ENCODE data around the gene UBE2E2.

UBE2E2 gene

DNA sequence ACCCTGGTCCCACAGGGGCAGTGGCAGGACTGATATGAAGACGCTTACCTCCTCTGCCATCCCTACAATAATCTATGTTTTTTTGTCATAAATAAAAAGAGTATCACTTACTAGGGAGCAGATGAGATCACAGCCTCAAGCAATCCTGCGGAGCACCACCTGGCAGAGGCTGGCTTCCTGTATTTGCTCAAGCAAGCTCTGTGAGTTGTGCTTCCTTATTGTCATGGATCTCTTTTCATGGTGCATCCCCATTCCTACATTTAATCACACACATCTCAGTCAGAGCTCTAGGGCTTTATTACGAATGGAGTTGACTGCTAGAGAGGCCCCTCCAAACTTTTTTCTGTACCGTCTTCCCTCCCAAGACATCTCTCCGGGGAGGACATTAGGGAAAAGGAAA lies 186.0 kb downstream of the UBE2E2 start:
- DNase-seq (ENCODE audit: low spot score): peak; percentile 23

DNA sequence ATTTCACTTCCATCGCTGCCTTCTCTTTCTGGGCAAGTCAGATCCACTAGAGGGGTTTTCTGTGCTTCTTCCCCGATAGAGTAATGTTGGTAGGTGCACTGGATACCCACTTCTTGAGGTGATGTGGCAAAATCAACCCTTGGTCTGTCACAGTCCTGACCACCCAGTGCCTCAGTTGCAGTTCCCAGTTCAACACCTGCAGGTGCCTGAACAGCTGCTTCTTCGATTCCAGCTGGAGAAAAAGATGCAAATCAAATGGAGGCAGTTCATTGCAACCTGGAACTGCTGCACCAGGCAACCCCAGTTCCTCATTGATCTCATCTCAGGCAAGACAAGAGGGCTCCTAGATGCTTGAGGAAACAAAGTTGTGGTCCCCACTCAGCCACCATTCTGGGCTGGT lies 186.6 kb downstream of the UBE2E2 start:
- no peak for DNase-seq (ENCODE audit: low spot score)

DNA sequence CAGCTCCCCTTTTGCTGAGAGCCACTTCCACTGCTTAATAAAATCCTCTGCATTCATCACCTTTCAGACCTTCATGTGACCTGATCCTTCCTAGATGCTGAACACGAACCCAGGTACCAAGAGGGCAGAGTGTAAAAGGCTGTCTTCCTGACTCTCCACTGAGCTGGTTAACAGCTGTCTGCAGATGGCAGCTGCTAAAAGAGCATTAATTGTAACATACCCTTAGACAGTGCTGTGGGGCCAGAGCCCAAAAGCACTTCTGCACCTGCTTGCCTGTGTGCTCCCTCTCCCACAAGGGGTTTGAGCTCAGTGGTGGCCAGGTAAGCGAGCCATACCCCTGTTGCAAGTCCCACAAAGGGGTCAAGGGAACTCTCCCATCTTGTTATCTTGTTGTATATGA lies 187.3 kb downstream of the UBE2E2 start:
- DNase-seq (ENCODE audit: low spot score): no peak

DNA sequence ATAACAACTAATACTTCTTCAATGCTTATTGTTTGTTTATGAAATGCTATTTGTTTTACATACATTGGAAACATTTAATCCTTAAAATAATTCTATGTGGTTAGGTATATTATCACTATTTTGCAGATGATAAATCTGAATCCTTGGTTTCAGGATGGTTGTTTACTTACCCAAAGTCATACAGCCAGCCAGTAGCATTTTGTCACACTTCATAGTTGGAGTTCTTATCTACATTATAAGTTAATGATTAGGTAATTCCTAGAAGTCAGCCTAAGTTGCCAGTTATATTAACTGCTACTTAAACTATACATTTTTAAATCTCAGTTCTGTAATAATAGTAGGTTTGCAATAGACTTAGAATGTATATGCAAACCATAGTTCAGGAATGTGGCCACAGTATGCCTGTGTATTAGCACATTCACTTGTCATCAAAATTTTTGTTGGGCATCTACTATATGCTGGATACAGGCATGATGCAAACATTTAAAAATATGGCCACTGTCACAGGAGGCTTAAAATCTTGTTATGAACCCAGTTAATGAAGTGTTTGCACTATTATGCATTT lies 187.9 kb downstream of the UBE2E2 start:
- no peak for DNase-seq (ENCODE audit: low spot score)

DNA sequence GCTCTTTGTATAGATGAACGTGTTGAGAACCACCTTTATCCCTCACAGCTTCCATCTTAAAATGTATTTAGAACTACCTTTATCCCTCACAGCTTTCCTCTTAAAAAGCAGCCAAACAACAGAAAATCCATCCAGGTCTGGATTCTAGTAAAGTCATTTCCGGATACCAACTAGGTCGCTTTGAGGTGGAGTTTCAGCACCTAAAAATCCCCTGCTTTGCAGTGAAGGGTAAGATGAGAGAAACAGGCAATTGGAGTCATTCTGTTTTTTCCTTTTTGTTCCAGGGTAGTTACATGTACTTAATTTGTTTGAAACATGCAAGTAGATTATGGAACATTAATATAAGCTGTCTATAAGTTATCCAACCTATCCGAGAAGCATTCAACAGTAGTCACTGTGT lies 192.0 kb downstream of the UBE2E2 start:
- no peak for DNase-seq (ENCODE audit: low spot score)

DNA sequence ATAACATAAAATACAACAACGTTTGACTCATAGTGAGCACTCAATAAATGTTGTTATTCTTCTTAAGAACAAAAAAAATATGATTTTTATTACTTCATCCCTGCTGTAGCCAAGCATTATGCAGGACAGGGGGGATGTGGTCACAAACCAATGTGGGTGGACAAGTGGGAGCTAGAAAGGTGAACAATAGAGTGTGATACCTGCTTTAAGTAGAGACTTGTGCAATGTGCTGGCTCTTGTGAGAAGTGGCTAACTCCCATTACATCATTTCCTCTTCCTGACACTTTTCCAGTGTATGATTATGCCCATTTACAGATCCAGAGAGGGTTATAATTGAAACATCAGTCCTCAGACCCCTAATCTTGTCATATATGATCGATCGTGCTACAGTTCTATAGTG lies 193.6 kb downstream of the UBE2E2 start:
- DNase-seq (ENCODE audit: low spot score): peak; percentile 4

DNA sequence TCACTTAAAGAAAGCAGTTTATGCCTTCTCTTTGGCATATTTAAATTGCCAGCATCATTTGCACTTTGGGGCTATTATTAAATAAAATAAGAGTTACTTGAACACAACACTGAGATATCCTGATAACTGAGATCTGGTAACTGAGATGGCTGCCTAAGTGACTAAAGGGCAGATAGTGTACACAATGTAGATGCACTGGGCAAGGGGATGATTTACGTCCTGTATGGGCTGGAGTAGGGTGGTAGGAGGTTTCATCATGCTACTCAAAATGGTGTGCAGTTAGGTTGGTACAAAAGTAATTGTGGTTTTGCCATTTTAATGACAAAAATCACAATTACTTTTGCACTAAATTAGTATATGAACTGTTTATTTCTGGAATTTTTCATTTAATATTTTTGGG lies 196.1 kb downstream of the UBE2E2 start:
- no peak for DNase-seq (ENCODE audit: low spot score)

DNA sequence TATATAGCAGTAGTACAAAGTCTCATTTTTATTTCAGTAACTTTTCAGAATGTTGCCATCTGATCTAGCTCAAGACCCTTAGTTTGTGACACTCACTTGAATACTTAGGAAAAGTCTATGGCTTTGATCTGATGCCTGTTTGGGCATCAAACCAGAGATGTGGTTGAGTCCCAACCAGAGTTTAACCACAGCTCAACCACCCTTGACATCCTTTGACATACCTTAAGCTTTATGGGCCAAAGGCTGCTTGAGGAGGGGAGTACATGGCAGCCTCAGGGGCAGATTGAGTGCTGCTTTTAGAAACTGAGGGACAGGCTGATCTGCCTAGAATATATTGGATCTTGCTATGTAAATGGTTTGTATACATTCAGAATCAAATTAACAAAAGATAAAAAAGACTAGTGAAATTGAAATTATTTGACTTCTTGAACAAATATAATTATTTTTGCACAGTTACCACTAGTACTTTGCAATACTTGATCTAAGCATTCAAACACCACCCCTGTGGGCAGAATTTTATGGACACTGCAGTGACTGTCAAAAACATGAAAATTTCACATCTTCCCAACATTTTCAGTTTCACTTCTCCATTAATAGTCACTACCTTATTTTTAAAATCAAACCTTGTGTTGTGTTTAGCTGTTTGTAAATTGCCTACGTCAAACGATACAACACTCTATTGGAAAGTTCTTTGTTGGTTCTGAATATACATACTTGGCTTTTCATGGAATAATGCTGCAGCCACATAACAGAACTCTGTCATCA lies 199.8 kb downstream of the UBE2E2 start:
- peak; percentile 41 for DNase-seq (ENCODE audit: low spot score)

DNA sequence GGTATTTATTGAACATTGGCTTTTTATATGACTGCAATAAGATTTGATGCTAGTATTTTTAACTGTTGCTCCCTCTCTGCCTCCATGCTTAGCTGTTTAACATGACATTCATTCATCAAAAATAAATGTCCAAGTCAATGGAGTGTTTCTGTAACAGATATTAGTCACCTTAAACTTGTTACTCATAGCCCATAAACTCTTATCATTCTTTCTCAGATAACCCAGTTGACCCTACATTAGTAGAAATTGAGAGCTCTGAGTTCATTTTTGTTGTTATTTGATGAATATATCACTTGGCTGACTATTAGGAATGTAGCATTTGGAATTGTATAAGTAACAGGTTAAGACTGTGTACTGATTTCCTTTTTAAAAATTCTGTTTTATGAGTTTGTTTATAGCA lies 201.1 kb downstream of the UBE2E2 start:
- peak; percentile 65 for DNase-seq (ENCODE audit: low spot score)

DNA sequence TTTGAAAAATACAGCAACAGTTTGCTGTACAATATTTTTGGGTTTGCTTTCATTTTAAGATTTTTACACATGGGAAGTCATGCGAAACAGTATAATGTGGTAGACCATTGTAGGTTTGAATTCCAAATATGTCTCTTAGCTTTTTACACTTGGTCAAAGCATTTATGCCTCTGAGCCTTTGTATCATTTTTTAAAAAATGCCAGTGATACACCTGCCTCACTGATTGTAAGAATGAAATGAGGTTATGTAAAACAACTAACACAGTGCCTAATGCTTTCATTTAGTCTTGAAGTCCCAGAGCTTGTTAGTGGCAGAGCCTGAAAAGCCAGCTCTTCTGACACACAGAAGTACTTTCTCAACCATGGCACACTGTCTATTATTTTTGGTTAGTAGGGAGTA lies 202.0 kb downstream of the UBE2E2 start:
- peak; percentile 33 for DNase-seq (ENCODE audit: low spot score)

DNA sequence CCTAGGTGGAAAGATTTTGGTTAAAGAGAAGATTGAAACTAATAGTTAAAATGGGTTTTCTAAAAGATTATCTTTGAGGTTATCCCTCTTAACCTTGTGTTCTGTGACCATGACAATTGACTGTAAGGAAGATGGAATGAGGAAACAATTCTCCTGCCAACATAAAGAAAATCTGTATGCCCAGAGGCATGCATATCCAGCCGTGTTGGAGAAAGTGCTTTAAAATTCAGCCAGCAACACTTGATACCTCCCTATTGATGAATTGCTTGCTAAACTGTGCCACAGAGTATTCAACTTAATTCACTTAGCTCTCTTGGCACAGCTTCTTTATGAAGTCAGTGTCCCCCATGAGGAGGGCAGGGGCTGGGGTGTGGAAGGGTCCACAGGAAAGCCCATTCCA lies 203.5 kb downstream of the UBE2E2 start:
- DNase-seq (ENCODE audit: low spot score): peak; percentile 34

DNA sequence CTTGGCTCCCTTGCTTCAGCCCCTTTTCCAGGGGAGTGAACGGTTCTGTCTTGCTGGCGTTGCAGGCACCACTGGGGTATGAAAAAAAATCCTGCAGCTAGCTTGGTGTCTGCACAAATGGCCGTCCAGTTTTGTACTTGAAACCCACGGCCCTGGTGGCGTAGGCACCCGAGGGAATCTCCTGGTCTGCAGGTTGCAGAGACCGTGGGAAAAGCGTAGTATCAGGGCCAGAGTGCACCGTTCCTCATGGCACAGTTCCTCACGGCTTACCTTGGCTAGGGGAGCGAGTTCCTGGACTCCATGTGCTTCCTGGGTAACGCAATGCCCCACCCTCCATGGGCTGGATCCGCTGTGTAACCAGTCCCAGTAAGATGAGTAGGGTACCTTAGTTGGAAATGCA lies 214.9 kb downstream of the UBE2E2 start:
- no peak for DNase-seq (ENCODE audit: low spot score)

DNA sequence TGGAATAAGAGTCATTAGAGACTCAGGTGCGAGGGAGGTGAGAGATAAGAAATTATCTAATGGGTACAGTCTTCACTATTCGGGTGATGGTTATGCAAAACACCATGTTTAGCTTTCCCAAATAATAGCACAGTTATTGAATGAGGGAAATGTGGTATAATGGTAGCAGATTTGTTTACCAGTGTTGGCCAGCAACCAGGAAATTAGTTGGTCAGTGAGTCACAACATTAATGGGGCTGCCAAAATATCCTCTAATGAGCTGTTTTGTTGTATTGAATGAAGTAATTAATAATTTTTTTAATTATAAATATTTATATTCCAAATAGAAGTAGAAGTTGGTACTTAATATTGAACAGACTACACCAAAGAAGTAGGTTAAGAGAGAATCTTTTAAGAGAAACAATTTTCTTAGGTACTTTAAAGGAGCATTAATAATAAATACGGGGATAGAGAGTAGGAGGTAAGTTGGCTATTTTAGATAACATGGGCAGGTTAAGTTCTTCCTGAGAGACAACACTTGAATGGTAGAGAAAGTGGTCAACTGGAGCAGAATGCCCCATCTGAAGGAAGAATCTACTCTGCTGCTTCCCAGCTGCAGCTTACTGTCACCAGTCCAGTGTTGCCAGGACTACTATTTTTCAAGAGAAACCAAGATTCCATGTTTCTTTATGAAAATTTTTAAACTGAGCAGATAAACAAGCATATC lies 218.8 kb downstream of the UBE2E2 start:
- no peak for DNase-seq (ENCODE audit: low spot score)

DNA sequence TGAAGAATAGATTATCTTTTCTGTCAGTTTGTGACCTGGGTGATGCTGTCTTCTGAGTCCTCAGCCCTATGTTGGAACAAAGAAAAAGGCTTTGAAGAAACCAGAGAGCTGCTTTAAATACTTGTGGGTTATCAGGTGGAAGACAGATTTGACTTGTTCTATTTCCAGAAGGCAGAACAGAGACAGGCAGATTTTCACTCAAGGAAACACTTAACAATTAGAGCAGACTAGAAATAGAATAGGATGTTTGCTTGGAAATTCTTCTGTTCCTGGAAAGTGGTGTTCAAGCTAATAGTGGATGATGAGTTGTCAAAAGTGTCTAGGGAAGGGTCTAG lies 219.4 kb downstream of the UBE2E2 start:
- no peak for DNase-seq (ENCODE audit: low spot score)

DNA sequence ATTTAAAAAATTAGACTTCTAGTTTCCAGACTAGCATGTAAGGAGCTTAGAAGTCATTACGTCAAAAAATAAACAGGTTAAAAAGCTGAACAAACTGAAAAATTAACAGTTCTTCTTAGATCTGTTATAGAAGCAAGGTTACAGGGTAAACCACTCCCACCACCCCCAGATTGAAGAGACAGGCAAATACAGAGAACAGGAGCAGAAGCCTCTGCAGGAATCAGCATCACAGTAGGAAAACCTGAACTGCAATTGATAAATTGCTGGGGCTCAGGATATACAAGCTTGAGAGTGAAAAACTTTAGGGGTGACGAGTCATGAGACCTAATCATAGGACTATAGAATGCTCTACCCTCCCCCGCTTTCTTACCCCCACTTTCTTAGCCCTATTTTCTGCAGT lies 222.3 kb downstream of the UBE2E2 start:
- no peak for DNase-seq (ENCODE audit: low spot score)

DNA sequence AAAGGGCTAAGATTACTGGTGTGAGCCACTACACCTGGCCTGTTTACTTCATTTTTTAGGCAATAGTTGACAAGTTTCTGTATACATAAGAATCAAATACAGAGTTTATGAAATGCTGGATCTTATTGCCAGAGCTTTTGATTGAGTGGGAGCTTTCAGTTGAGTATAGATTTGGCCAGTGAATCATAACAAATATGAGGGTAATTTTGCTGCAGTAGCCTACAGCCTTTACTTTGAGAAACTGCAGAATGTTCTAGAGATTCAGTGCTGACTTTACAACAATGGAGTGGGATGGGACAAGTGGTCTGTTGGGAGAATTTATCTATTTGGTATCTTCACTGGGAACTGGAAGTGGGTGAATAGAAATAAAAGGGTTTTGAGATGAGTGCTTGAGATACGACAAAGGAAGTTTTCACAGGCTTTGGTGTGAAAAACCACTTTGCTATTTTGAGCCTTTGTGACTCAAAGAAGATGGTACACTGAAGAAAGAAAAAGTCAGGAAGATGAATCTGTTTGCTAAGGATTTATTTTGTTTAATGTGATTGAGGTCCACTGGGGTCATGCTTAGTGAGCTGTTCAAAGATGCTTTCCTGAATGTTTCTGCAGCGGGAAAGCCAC lies 227.8 kb downstream of the UBE2E2 start:
- peak; percentile 15 for DNase-seq (ENCODE audit: low spot score)

DNA sequence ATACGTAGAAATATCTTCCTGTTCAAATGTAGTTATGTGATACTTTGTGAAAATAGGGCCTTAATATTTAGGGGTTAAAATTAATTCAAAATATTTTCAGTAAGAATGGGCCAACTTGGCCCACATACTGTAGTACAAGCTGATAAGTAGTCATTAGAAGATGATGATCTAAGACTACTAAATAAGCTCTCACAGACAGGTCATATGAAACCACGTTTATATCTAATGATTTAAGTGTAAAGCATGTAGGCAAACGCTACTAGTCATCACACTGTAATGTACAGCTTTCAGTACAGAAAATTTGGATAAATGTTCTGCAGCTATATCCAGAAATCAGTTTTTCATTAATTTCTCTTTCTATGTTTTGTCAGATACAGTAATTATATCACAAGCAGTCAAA lies 228.6 kb downstream of the UBE2E2 start:
- DNase-seq (ENCODE audit: low spot score): no peak

DNA sequence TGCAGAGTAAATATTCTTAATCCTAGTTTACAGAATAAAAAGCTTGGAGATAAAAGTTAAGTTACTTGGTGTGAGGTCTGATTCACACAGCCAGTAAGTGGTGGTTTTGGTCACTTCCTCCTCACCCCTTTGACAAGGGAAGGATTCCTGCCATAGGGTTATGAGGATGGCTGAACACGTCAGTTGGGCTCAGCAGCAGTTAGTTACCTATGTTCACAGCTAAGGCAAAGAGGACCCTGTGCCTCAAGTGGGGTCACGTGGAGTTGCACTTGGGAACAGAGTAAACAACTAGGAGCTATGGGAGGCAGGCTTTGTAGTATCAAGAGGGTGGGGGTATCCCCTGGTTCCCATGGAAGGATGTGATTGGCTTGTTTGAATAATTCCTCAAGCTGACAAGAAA lies 232.2 kb downstream of the UBE2E2 start:
- DNase-seq (ENCODE audit: low spot score): peak; percentile 45

DNA sequence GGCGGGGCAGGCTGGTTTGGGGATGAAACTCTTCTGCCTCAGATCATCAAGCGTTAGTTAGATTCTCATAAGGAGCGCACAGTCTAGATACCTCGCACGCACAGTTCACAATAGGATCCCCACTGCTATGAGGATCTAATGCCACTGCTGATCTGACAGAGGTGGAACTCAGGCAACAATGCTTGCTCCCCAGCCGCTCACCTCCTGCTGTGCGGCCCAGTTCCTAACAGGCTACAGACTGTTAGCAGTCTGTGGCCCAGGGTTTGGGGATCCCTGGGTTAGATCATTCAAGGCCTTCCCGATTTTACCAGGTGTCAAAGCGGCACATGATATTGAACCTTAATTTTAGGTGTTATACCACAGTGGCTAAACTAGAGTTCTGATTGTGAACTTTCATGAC lies 232.8 kb downstream of the UBE2E2 start:
- DNase-seq (ENCODE audit: low spot score): no peak

DNA sequence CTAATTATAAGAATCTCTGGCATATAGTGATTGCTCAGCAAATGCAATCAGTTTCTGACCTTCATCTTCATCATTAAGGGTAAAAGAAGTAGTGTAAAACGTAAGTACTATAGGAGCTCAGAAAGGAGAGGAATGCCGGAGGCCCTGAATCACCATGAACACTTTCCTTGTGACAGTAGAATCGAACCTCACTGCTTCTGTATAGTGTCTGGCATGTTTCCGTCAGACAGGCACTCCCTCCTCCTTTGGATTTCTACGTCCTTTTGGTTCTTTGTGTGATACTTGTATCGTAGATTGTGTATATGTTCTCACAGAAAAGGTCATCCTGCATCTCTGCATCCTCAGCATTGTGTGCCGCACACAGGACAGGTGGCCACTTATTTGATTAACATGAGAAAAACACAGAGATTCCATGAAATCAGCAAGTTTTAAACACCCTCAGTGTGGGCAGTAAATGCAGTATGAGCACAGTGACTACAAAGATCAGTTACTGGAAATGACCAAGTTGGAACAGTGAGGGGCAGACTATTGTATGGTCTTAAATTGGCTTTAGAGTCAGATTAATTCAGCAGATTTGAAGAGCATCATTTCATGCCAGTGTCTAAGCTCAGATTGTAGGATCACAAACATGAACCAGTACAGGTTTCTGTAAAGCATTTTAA lies 234.5 kb downstream of the UBE2E2 start:
- no peak for DNase-seq (ENCODE audit: low spot score)

DNA sequence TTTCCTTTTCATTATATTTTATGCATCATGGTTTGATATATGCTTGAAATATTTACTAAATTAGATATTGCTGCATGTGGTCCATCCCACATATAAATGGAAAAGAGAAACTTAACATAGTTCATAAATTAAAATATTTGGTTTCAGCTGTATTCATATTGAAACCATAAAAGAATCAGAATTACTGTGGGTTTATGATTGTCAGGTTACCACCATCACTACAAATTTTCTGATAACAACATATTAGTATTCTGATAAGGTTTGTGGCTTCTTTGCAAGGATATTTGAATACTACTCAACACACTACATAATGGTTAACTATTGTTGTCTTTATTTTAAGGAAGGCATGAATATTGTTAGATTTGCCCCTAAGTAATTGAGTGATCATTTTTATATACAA lies 235.5 kb downstream of the UBE2E2 start:
- no peak for DNase-seq (ENCODE audit: low spot score)

DNA sequence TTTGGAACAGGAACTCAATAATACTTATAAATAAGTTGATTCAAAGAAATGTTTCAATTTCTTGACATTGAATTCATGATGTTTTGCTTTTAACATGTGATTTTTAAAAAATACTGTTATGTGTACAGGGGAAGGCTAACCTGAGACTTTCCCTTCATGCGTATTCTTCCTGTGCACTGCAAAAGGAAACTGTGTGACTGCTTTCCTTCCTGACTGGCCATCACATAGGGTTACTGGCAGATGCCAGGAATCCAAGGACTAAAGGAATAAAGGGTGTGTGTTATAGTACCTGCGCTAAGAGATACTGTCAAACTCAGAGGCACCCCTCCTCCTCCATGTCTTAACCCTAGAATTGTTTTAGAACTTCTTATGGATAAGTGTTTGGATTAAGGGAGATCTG lies 236.0 kb downstream of the UBE2E2 start:
- DNase-seq (ENCODE audit: low spot score): no peak

Data from kidney tubule cell (primary cell).